Epithelial cell of esophagus (primary cell): Measurements from ENCODE around the gene DYNC2LI1.

Source experiments
- DNase-seq: peaks from one replicate; pipeline ENCODE4 v3.0.0; 2010; ENCODE audit warnings: low read depth
- H3K4me3 ChIP-seq: 2 replicates; pipeline ENCODE4 v1.5.1; 2011; ENCODE audit warnings: mild to moderate bottlenecking, low read length, control low read depth
- TF ChIP-seq, protein P1 (sequence below): IDR thresholded peaks from 2 replicates; pipeline ENCODE4 v1.5.1; 2011; ENCODE audit warnings: low read depth, mild to moderate bottlenecking, low read length, control low read depth, inconsistent platforms; ENCODE audit not compliant: insufficient read depth; ENCODE audit errors: missing control alignments

DYNC2LI1 gene

DNA sequence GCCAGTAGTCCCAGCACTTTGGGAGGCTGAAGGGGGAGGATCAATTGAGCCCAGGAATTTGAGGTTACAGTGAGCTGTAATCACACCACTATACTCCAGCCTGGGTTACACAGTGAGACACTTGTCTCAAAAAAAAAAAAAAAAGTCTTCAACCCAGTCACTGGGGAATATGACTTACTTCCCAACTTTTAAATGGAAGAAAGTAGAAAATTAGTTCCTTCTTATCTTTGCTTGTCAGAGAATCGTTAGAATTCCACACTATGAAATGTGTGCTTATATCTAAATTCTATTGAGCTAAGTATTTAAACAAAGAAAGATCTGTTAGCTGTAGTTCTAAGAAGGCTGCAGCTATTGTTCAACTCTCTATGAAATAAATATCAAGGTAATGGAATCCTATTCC, 22.4 kb downstream of the DYNC2LI1 start:
- H3K4me3 ChIP-seq, result no peak overlapping the region
- DNase-seq, result no peak
- TF ChIP-seq, protein P1, sequence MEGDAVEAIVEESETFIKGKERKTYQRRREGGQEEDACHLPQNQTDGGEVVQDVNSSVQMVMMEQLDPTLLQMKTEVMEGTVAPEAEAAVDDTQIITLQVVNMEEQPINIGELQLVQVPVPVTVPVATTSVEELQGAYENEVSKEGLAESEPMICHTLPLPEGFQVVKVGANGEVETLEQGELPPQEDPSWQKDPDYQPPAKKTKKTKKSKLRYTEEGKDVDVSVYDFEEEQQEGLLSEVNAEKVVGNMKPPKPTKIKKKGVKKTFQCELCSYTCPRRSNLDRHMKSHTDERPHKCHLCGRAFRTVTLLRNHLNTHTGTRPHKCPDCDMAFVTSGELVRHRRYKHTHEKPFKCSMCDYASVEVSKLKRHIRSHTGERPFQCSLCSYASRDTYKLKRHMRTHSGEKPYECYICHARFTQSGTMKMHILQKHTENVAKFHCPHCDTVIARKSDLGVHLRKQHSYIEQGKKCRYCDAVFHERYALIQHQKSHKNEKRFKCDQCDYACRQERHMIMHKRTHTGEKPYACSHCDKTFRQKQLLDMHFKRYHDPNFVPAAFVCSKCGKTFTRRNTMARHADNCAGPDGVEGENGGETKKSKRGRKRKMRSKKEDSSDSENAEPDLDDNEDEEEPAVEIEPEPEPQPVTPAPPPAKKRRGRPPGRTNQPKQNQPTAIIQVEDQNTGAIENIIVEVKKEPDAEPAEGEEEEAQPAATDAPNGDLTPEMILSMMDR, result no peak

DNA sequence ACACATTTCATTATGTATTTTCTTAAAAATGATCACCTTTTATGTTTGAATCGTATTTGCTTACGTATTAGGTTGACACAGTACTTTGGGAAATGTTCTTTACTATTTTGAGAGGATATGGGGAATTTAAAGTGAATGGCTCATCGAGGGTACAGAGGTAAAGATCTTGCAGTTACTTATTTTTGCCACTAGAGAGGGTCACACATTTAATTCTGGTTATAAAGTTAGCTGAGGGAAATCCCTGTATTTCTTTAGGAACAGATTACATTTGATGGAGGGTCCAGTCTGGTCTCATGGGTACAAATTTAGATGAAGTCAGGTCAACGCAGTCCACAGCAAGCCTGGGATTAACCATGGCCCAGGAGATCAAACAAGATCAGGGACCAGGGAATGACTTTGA, 24.5 kb downstream of the DYNC2LI1 start:
- no peak for DNase-seq
- TF ChIP-seq, protein P1, result peak; percentile 12
- no peak overlapping the region for H3K4me3 ChIP-seq

DNA sequence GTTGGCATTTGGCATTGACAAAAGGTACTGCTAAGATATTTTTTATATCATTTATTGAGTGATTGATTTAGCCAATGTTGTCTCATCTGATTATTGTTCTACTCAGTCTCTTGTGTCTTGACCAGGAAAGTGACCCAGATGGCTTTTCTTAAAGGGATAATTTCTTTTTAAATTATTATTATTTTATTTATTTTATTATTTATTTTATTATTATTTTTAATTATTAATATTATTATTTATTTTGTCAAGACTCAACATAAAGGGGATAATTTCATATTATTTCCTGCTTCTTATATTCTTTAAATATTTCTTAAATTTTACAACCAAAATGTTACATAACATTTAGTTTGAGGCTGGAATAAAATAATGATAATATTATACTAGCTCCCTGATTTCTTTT, 27.1 kb downstream of the DYNC2LI1 start:
- TF ChIP-seq, protein P1, result no peak
- DNase-seq, result no peak
- H3K4me3 ChIP-seq, result no peak overlapping the region

DNA sequence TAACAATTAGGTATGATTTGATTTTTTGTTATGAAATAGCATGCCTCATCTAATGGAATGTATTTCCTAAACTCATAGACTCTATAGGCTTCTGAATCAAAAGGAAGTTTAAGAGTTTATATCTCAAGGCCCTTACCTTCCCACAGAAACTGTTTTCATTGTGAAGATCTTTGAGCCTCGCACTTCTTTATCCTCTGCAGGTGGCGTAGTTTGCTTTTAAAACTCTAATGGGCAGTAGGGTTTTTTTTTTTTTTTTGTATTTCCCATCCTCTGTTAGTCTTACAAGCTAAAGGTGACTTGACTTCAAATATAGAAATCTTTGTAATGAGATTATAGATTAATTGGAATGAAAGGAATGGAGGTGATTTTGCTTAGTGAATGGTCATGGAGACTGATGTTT, 28.3 kb downstream of the DYNC2LI1 start:
- DNase-seq, result peak; percentile 3
- H3K4me3 ChIP-seq, result no peak overlapping the region
- TF ChIP-seq, protein P1, result no peak

DNA sequence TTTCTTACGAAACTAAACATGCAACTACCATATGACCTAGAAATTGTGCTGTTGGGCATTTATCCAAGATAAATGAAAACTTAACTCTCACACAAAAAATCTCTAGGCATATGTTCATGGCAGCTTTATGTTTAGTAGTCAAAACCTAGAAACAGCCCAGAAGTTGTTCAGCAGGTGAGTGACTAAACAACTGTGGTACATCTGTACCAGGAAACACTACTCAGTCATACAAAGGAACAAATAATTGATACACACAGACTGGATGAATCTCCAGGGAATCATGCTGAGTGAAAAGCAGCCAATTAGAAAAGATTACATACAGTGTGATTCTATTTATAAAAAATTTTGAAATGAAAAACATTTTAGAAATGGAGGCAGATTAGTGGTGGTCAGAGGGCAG, 29.3 kb downstream of the DYNC2LI1 start:
- H3K4me3 ChIP-seq, result no peak overlapping the region
- TF ChIP-seq, protein P1, result no peak
- DNase-seq, result peak; percentile 41

DNA sequence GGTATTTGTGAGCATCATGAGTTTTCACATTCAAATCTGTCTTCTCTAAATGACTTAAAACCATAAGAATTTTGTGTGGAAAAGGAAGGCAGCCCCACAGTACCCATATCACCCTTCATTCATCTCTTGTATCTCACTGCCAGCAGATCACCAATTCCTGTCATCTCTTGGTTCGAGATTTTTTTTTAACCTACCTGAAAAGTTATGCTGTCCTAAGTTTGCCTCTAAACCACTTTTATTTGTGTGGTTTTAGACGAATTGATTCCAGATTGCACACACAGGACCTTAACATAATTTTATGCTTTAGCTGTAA, 32.8 kb downstream of the DYNC2LI1 start:
- TF ChIP-seq, protein P1, result no peak
- H3K4me3 ChIP-seq, result no peak overlapping the region
- no peak for DNase-seq

DNA sequence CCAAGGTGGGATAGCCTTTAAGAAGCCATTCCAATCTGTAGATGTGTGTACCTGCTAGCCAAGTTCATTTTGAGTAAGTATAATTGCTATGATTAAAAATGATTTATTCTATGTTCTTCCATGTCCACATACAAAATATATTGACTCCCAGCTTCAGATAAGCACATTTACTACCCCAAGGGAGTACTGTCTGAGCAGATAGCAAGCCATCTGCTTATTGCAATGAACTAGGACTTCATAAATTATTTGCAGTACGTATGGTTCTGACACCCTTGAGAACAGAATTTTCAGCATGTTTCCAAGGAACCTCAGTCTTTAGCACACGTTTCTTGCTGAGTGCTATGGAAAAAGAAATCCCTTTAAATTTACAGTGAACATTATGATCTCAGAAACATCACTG, 36.6 kb downstream of the DYNC2LI1 start:
- TF ChIP-seq, protein P1, result no peak
- H3K4me3 ChIP-seq, result no peak overlapping the region
- no peak for DNase-seq
